PFSK-1 (cell line): ENCODE results near the gene CPLX1.

Experiments used
- POLR2AphosphoS5 ChIP-seq: IDR thresholded peaks from 2 replicates; pipeline ENCODE4 v1.6.1; 2012; ENCODE audit warnings: low read depth, mild to moderate bottlenecking, control low read depth, low read length, moderate library complexity
- TF ChIP-seq, protein P1 (sequence below), 2 experiments: IDR thresholded peaks; 2 replicates each; pipeline versions ENCODE4 v1.6.1 to v1.8.0; 2011 to 2012; ENCODE audit warnings: low read depth in 2 of 2, low read length in 2 of 2, control low read depth in 1 of 2, inconsistent platforms in 1 of 2, mild to moderate bottlenecking in 1 of 2, moderate library complexity in 1 of 2; ENCODE audit not compliant: insufficient read depth in 1 of 2

DNA sequence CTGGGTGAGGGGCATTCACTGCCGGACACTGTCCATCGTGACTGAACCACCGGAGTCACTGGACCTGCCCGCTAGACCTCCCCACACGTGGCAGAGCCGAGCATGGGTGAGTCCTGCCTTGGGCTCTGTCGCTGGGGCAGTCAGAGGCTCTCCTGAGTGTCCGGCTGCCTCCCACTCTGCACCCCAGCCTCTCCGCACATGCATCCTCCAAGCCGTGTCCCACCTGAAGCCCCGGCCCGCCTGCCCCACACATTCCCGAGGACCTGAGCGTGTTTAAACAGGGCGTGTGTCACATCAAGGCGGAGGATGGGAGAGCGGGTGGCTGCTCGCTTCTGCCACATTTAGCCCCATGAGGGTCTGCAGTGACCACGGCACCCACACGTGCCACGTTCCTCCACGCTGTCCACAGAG lies 4.7 kb downstream of the CPLX1 start:
- no peak for TF ChIP-seq POLR2AphosphoS5
- TF ChIP-seq, protein P1, sequence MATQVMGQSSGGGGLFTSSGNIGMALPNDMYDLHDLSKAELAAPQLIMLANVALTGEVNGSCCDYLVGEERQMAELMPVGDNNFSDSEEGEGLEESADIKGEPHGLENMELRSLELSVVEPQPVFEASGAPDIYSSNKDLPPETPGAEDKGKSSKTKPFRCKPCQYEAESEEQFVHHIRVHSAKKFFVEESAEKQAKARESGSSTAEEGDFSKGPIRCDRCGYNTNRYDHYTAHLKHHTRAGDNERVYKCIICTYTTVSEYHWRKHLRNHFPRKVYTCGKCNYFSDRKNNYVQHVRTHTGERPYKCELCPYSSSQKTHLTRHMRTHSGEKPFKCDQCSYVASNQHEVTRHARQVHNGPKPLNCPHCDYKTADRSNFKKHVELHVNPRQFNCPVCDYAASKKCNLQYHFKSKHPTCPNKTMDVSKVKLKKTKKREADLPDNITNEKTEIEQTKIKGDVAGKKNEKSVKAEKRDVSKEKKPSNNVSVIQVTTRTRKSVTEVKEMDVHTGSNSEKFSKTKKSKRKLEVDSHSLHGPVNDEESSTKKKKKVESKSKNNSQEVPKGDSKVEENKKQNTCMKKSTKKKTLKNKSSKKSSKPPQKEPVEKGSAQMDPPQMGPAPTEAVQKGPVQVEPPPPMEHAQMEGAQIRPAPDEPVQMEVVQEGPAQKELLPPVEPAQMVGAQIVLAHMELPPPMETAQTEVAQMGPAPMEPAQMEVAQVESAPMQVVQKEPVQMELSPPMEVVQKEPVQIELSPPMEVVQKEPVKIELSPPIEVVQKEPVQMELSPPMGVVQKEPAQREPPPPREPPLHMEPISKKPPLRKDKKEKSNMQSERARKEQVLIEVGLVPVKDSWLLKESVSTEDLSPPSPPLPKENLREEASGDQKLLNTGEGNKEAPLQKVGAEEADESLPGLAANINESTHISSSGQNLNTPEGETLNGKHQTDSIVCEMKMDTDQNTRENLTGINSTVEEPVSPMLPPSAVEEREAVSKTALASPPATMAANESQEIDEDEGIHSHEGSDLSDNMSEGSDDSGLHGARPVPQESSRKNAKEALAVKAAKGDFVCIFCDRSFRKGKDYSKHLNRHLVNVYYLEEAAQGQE (IDR thresholded peaks at IDR 0.05; ENCODE audit: insufficient read depth in 1 of 2, low read depth in 2 of 2, low read length in 2 of 2) = no peak
